ENCODE measurements around the gene FAM83C. TPM values are rescaled to one million over a fixed set of nuclear protein-coding genes. Genes with fewer than 3 reads are reported as not detected.
A peak's percentile ranks its signal among the peaks of the same experiment; 100 is the strongest.

FAM83C gene
- total and polyA plus RNA-seq, 9 of the 15 experiments (the other 6 are each of a cell fraction or from before 2014, with no cell fraction given): not detected

DNA sequence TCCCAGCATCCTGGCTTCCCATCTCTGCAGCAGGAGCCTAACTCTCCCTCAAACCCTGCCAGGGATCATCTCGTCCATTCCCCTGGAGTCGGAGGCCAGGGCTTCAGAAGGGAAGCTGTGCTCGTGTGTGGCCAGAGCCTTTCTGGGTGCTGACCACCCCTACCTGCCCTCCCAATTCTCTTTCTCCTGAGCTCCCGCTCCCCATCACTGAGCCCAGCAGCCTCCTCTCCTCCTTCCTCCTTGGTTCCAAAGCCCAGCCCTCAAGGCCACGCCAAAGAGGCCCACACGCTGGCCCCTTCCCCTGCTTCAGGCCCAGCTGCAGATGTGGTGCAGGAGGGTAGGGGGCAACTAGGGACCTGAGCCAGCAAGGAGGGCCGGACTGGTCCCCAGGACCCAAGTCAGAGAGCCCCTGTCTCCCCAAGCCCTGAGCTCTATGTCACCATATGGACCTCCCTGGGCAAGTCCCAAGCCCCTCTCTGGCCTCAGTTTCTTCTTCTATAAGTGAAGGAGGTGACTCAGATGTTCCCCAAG, 1.3 kb downstream of the FAM83C start:
- Histone ChIP-seq H3K9me1 (ENCODE audit: control insufficient read depth, insufficient read depth, low read length) (no peaks in the 10 kb centered on the region), H3K27me3 (ENCODE audit: control insufficient read depth in 2 of 2, insufficient read depth in 2 of 2, low read length in 2 of 2) (peaks cover 23 to 47% of the 10 kb centered on the region in 2 experiments; a peak in 4 of 5 replicates), H3K79me2 (ENCODE audit: control insufficient read depth, insufficient read depth, low read length) (no peaks in the 10 kb centered on the region), H4K20me1 (replicated peaks; ENCODE audit: control insufficient read depth, insufficient read depth, low read length) (no peaks in the 10 kb centered on the region), H3K9me3 (replicated peaks; ENCODE audit: control insufficient read depth, insufficient read depth, low read depth, low read length) (no peaks in the 10 kb centered on the region), H3K4me2 (ENCODE audit: insufficient read depth, low read length) (no peak overlapping the region), H2AFZ (ENCODE audit: low read depth, low read length) (no peak overlapping the region), H3K9ac (ENCODE audit: insufficient read depth in 1 of 2, low read depth in 2 of 2, low read length in 2 of 2) (peak overlapping the region in 1 of 2 experiments; percentile 64; a peak in 2 of 4 replicates), H3K27ac (ENCODE audit: extremely low read depth, low read depth, low read length) (no peak overlapping the region), H3K4me3 (no peak overlapping the region), H3K4me1 (replicated peaks in 1 of 2; ENCODE audit: control insufficient read depth in 2 of 2, insufficient read depth in 2 of 2, low read length in 2 of 2) (peaks cover 0 to 31% of the 10 kb centered on the region in 2 experiments; a peak in 3 of 5 replicates), H3K36me3 (ENCODE audit: control insufficient read depth, insufficient read depth, low read length) (no peaks in the 10 kb centered on the region)
- in situ Hi-C loops (cut with MboI) (no loop called here), intact Hi-C loops (cut with micrococcal nuclease) (no loop called here)
- ChIA-PET CTCF (ENCODE audit: low intra/inter-chr PET ratio) (no interaction called here), POLR2A (interaction anchor here (0.5 to 1.1 kb wide), 2 partner anchors 18 to 22 kb away, joined by 3 read pairs; no protein-coding TSS in a partner anchor)
- ATAC-seq (no peak), FAIRE-seq (no peak), DNase-seq (ENCODE audit: extremely low read depth in 1 of 4, low spot score in 3 of 4) (no peak)
- 9% methylated on average over 5 of the region's 7 CpGs for WGBS (ENCODE audit: insufficient coverage, low coverage, missing lambda C conversion rate)
- BruUV-seq (replicated peaks): no TSS peak
- no peak for TF ChIP-seq TAF9B (IDR thresholded peaks at IDR 0.05; ENCODE audit: partially characterized antibody)
- TF ChIP-seq, protein P1, sequence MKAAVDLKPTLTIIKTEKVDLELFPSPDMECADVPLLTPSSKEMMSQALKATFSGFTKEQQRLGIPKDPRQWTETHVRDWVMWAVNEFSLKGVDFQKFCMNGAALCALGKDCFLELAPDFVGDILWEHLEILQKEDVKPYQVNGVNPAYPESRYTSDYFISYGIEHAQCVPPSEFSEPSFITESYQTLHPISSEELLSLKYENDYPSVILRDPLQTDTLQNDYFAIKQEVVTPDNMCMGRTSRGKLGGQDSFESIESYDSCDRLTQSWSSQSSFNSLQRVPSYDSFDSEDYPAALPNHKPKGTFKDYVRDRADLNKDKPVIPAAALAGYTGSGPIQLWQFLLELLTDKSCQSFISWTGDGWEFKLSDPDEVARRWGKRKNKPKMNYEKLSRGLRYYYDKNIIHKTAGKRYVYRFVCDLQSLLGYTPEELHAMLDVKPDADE (conservative IDR thresholded peaks at IDR 0.05; ENCODE audit: control insufficient read depth, low read depth, low read length): no peak
- TF ChIP-seq SUPT5H (IDR thresholded peaks at IDR 0.05): no peak
- TF ChIP-seq SP1 (CRISPR knock-in tag; IDR thresholded peaks at IDR 0.05): no peak
- TF ChIP-seq SNIP1 (IDR thresholded peaks at IDR 0.05; ENCODE audit: low read depth): no peak
- TF ChIP-seq SLC30A9 (CRISPR knock-in tag; IDR thresholded peaks at IDR 0.05): no peak
- TF ChIP-seq, protein P2, sequence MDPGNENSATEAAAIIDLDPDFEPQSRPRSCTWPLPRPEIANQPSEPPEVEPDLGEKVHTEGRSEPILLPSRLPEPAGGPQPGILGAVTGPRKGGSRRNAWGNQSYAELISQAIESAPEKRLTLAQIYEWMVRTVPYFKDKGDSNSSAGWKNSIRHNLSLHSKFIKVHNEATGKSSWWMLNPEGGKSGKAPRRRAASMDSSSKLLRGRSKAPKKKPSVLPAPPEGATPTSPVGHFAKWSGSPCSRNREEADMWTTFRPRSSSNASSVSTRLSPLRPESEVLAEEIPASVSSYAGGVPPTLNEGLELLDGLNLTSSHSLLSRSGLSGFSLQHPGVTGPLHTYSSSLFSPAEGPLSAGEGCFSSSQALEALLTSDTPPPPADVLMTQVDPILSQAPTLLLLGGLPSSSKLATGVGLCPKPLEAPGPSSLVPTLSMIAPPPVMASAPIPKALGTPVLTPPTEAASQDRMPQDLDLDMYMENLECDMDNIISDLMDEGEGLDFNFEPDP (CRISPR knock-in tag; IDR thresholded peaks at IDR 0.05): no peak
- no peak for TF ChIP-seq GTF2E2 (tag; IDR thresholded peaks at IDR 0.05)
- no peak for TF ChIP-seq ARNT (IDR thresholded peaks at IDR 0.05)
- TF ChIP-seq, protein P3, sequence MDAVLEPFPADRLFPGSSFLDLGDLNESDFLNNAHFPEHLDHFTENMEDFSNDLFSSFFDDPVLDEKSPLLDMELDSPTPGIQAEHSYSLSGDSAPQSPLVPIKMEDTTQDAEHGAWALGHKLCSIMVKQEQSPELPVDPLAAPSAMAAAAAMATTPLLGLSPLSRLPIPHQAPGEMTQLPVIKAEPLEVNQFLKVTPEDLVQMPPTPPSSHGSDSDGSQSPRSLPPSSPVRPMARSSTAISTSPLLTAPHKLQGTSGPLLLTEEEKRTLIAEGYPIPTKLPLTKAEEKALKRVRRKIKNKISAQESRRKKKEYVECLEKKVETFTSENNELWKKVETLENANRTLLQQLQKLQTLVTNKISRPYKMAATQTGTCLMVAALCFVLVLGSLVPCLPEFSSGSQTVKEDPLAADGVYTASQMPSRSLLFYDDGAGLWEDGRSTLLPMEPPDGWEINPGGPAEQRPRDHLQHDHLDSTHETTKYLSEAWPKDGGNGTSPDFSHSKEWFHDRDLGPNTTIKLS (IDR thresholded peaks at IDR 0.05; ENCODE audit: borderline replicate concordance, low read depth): no peak
- TF ChIP-seq TAF15 (IDR thresholded peaks at IDR 0.05; ENCODE audit: low read depth, low read length): no peak
- no peak for TF ChIP-seq SMAD2 (IDR thresholded peaks at IDR 0.05; ENCODE audit: low read depth, low read length)
- no peak for TF ChIP-seq SAFB (IDR thresholded peaks at IDR 0.05; ENCODE audit: borderline replicate concordance, low read depth, low read length)
- TF ChIP-seq C11orf30 (IDR thresholded peaks at IDR 0.05; ENCODE audit: low read depth): no peak
- TF ChIP-seq, protein P4, sequence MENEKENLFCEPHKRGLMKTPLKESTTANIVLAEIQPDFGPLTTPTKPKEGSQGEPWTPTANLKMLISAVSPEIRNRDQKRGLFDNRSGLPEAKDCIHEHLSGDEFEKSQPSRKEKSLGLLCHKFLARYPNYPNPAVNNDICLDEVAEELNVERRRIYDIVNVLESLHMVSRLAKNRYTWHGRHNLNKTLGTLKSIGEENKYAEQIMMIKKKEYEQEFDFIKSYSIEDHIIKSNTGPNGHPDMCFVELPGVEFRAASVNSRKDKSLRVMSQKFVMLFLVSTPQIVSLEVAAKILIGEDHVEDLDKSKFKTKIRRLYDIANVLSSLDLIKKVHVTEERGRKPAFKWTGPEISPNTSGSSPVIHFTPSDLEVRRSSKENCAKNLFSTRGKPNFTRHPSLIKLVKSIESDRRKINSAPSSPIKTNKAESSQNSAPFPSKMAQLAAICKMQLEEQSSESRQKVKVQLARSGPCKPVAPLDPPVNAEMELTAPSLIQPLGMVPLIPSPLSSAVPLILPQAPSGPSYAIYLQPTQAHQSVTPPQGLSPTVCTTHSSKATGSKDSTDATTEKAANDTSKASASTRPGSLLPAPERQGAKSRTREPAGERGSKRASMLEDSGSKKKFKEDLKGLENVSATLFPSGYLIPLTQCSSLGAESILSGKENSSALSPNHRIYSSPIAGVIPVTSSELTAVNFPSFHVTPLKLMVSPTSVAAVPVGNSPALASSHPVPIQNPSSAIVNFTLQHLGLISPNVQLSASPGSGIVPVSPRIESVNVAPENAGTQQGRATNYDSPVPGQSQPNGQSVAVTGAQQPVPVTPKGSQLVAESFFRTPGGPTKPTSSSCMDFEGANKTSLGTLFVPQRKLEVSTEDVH (IDR thresholded peaks at IDR 0.05; ENCODE audit: low read depth, partially characterized antibody): no peak
